Mucosa of gallbladder (tissue), 1 donor: ENCODE measurements around the gene NEIL1. TPM values are rescaled to one million over a fixed set of nuclear protein-coding genes. Genes with fewer than 3 reads are reported as not detected.
"Not testable (repeated sequence)": the region's sequence is repeated elsewhere in the genome, so short reads cannot be mapped to it uniquely, and the experiment has no call there.

Experiments used
- DNase-seq: peaks from one replicate; pipeline ENCODE4 v3.0.0-alpha.2; 2020; ENCODE audit warnings: low spot score
- total RNA-seq: library from RNA; stranded (reverse); gene quantifications from one replicate; pipeline ENCODE4 v1.2.1, GENCODE V29; 2021
- donor health status: DM: no; HTN: no; CAD: no.

The NEIL1 gene
- 67.7 TPM for total RNA-seq

DNA sequence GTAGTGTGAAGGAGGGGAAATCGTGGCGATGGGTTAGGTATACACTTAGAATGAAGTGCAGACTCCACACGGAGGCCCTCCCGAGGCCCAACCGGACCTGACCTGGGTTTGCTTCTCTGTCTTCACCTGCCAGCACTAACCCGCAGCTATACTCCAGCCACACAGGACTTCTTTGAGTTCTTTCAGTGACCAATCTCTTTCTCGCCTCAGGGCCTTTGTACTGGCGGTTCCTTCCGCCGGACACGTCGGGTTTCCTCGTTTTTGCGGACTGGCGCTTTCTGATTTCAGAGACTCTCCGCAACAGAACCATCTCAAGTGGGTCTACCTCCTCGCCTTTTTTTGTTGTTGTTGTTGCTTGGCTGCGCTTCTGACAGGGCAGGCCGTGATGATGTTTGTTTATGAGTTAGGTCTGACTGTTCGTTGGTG lies at the start of gene NEIL1:
Gene NEIL1 (plus strand): TSS at position 244 of the 426 bp plus-strand sequence. CDS start 1,867 bp downstream, outside the sequence.
- DNase-seq: no peak

DNA sequence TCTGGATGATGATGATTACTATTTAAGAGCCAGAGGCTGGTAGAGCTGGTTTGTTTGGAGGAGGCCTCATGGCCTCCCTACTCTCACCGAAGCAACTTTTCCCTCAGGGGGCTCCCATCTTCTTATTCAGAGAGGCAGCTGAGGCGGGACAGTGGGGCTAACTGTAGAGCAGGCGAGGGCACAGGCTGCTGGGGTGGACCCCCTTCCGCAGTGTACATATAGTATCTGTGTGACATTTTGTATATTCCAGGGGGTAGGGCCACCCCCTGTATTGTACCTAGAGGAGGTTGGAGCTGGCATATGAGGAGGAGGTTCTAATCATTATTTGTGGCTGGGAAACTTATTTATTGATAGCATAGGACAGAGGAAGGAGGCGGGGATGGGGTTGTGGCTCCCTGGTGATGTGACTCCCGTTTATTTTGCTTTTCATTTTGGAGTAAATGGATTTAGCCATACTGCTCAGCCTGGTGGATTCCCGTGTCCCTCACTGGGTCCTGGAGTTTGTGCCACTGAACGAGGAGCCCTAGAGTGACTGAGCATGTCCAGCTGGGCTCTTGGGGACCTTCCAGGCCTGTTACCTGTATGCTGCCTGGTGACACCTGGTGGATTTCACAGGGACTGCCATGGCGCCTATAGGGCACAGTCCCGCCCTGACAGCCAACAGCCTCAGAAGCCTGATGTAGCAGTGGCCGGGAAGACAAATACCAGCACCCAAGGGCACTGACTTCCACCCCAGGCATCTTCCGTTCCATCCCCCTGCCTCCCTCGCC lies 48.1 kb upstream of the NEIL1 start:
- DNase-seq: not testable (repeated sequence)

DNA sequence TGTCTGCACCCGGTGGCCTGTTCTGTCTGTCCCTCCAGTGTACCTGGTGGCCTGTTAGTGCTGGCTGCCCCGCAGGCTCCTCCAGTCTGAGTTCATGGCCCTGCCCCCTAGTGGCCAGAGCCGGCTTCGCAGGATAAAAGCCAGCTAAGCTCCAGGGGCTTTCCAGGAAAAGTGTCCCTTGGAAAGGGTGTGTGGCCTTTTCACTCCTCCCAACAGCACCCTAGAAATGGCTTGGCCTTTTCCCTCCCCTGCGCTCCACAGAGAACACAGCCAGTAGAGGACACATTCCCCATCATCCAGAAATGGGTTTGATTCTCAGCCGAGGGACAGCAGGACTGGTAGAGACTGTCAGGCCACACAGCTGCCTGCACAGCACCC lies 47.5 kb upstream of the NEIL1 start:
- peak; percentile 47 for DNase-seq

DNA sequence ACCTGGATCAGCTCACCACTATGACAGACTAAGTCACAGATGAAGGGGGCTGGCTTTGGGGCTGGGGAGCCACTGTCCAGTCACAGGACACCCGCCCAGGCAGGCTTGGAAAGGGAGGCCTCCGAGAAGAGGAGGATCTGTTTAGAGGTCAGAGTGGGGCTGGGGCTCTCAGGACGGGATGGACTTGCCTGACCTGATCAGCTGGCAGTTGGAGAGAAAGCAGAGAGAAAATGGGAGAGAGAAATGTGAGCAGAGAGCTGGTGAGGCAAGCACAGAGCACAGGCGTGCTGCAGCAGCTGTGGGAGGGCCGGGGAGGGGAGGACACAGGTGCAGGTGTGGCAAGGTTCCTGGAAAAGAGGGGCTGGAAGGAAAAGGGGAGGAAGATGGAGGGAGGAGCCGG lies 46.8 kb upstream of the NEIL1 start:
- not testable (repeated sequence) for DNase-seq

GRCh38 chr15:75302318-75302717 lies 44.5 kb upstream of the NEIL1 start:
- DNase-seq: no peak

GRCh38 chr15:75302753-75303152 lies 44.1 kb upstream of the NEIL1 start:
- DNase-seq: not testable (repeated sequence)

DNA sequence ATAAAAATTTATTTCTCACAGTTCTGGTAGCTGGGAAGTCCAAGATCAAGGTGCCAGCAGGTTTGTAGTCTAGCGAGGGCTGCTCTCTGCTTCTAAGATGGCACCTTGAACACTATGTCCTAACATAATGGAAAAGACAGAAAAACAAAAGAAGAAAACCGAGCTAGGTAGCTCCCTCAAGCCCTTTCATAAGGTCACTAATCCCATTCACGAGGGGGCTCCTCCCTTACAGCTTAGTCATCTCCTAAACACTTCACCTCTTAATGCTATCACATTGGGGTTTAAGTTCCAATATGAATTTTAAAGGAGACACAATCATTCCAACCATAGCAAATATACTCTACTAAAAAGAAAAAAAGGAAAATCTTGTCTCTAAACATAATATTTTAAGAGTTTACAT lies 40.7 kb upstream of the NEIL1 start:
- no peak for DNase-seq

DNA sequence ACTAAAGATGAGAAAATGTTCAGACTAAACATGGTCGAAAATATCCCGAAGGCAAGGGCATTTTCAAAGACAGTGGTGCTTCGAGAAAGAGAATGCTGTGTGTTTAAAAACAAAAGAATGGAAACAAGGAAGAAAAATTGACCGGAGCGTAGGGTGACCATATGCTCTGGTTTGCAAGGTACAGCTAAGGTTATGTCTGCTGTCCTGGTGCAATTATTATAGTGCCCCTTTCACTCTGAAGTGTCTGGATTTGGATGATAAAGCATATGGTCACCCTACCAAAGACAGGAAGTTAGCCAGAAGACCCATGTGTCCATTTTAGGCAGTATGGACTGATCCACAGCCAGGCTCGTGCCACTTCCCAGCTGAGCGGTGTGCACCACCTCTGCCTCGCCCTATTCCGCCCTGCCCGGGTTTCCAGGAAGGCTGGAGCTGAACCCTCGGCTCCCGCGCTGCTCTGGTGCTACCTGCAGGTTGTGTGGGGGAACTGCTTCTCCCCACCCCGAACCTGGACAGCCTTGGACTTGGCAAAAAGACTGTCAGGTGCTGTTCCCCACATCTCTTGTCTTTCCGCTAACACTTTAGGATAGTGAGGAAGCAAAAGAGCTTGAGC lies 39.0 kb upstream of the NEIL1 start:
- DNase-seq: peak; percentile 46

GRCh38 chr15:75309711-75310110 lies 37.1 kb upstream of the NEIL1 start:
- DNase-seq: no peak

- DNase-seq: not testable (repeated sequence)
These were observed 34.3 kb upstream of the NEIL1 start for GRCh38 chr15:75312548-75312947.

GRCh38 chr15:75313116-75313845 lies 33.6 kb upstream of the NEIL1 start:
- DNase-seq: no peak

- DNase-seq: no peak
These were observed 32.1 kb upstream of the NEIL1 start for GRCh38 chr15:75314552-75315290.

DNA sequence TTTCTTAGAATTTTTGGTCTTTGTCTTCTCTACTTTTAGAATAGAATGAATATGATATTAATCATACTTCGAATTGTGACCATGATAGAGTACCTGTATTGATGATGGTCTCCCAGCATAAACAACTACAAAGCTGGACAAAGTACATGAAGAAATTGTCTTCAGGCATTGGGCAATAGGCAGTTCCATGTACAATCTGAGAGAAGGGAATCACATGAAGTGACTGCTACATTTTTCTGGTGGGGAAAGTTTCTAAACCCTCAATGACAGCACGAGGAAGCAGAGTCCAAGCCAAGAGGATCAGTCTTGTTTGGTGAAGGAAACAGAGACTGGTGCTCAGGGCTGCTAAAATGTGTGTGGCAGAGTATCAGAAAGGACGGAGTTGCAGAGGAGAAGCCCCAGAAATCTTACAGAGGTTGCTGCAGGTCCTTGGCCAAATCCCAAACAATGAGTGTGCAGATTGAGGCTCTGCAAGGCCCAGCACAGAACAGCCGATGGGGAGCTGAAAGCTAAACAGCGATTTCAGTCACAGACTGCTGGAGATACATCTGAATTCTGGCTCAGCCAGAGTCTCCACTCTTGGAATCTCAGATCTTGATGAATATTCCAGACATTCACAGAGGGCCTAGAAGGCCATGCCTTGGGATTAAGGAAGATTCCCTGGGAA lies 27.5 kb upstream of the NEIL1 start:
- not testable (repeated sequence) for DNase-seq

DNA sequence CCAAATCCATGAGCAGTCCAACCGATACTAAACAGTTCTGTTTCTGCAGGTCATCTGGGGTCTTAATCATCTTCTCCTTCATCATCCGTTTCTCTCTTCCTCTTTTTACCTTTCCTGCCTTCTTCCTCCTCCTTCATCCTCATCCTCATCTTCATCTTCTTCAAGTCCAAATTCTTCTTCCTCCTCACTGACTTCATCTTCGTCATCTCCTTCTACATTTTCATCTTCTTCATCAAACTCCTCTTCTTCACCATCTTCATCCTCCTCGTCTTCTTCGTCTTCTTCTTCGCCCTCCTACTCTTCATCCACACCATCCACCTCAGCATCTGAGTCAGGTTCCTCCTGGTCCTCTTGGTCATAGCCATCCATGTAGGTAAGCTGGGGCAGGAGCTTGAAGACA lies 25.1 kb upstream of the NEIL1 start:
- DNase-seq: no peak

- DNase-seq: no peak
These were observed 20.9 kb upstream of the NEIL1 start for GRCh38 chr15:75325922-75326321.

DNA sequence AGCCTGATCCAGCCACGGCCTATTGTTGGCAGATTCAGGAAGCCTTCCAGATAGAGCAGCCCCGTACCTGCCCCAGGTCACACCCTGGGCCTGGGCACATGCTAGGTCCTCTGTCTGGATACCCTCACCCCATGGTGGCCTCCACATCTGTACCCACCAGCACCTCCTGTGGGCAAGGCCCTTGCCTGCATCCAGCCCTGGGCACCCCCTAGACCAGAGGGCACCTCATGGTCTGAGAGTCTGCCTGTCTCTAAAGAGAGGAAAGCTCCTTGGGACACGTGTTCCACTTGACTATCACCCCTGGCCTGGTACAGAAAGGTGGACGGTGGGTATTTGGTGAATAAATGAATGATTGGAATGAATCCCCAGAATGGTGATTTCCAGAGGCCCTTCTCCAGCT lies 19.8 kb upstream of the NEIL1 start:
- DNase-seq: no peak

DNA sequence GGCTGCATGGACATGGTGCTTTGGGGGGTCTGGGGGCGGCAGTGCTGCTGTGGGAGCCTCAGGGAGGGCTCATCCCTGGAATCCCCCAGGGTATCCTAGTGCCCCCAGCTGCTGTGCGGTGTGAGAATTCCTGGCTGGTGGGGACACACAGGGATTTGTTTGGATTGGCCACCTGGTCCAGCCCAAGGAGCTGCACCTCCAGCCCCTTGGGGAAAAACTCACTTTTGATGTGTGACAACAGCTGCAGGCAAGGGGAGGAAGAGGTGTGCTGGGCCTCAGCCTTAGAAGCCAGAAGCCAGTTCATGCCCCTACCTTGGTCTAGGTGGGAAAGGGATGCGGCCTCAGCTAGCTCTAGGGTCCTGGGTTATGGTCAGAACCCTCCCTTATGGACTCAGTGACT lies 19.3 kb upstream of the NEIL1 start:
- DNase-seq: no peak

DNA sequence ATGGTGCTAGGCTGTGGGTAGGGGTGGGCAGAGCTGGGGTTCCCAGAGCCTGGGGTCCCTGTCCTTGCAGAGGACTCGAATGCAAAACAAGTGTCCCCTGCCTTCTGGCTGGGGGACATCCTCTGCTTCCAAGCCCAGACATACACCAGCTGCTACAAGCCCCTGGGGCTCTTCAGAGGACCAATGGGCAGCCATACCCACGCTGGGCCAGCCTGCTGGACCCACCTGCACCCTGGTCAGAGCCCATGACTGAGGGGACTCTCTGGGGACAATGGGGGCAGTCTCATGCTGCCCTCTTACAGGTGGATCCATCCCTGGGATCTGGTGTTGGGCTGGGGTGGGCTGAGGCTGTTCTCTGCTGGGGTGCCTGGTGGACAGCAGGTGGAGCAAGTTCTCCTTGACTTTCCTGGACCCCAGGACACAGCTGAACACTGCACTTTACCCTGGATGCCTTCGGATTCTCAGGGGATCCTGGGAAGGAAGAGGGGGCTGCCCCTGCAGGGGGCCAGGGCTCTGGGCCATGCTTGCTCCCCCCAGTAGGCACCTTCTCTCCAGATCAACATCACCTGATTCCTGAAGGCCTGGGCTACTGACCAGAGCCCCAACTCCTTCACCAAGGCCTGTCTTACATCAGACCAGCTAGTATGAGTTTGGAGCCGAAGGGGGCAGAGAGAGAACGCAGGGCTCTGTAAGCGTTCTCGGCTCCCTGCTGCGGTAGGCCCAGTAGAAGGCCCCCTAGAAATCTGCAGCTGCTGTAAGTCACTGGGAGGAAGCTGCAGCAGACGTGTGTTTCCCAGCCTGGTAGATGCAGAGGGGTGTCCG lies 18.1 kb upstream of the NEIL1 start:
- no peak for DNase-seq

GRCh38 chr15:75329571-75329970 lies 17.3 kb upstream of the NEIL1 start:
- DNase-seq: no peak

- not testable (repeated sequence) for DNase-seq
These were observed 14.7 kb upstream of the NEIL1 start for GRCh38 chr15:75332093-75332492.
